OCI-LY1 (cell line): ENCODE results near the gene SYNPO2.

ENCODE experiments used
- H2AFZ ChIP-seq: fragments of 200-600 bp; sonication (generic), shearing (Covaris generic); 2 replicates; pipeline ENCODE4 v1.6.0; 2014; ENCODE audit warnings: antibody characterized with exemption, mild to moderate bottlenecking, low read length
- H3F3A ChIP-seq: fragments of 200-600 bp; sonication (generic), shearing (Covaris generic); 2 replicates; pipeline ENCODE4 v1.6.0; 2014; ENCODE audit warnings: mild to moderate bottlenecking, antibody characterized with exemption, low read length, moderate library complexity; ENCODE audit not compliant: insufficient read depth
- H3K27ac ChIP-seq: fragments of 200-600 bp; sonication (generic); 2 replicates; pipeline ENCODE4 v1.5.1; 2014; ENCODE audit warnings: low read length, mixed run types, mild to moderate bottlenecking, low read depth; ENCODE audit not compliant: poor library complexity, severe bottlenecking
- H3K27me3 ChIP-seq: fragments of 200-600 bp; sonication (generic); 2 replicates; pipeline ENCODE4 v1.6.0; 2014; ENCODE audit warnings: antibody characterized with exemption, mild to moderate bottlenecking, low read length, moderate library complexity; ENCODE audit not compliant: insufficient read depth
- H3K36me3 ChIP-seq: fragments of 200-600 bp; sonication (generic); 2 replicates; pipeline ENCODE4 v1.6.1; 2014; ENCODE audit warnings: mild to moderate bottlenecking, antibody characterized with exemption, low read length, moderate library complexity, mixed read lengths; ENCODE audit not compliant: insufficient read depth
- H3K4me1 ChIP-seq: fragments of 200-600 bp; sonication (generic); 2 replicates; pipeline ENCODE4 v1.5.1; 2014; ENCODE audit warnings: mild to moderate bottlenecking, low read length, moderate library complexity; ENCODE audit not compliant: insufficient read depth, severe bottlenecking
- H3K4me2 ChIP-seq: fragments of 200-600 bp; sonication (generic), shearing (Covaris generic); 2 replicates; pipeline ENCODE4 v1.6.1; 2014; ENCODE audit warnings: low read length
- H3K4me3 ChIP-seq: fragments of 200-600 bp; sonication (generic); 2 replicates; pipeline ENCODE4 v1.5.1; 2014; ENCODE audit warnings: low read length, low read depth, mild to moderate bottlenecking, mixed read lengths; ENCODE audit not compliant: poor library complexity, severe bottlenecking
- H3K79me2 ChIP-seq: fragments of 200-600 bp; shearing (Covaris generic); 2 replicates; pipeline ENCODE4 v1.6.1; 2016; ENCODE audit warnings: mixed run types, low read length, mixed read lengths; ENCODE audit not compliant: insufficient read depth
- H3K9ac ChIP-seq: fragments of 200-600 bp; sonication (generic), shearing (Covaris generic); 2 replicates; pipeline ENCODE4 v1.6.1; 2014; ENCODE audit warnings: mild to moderate bottlenecking, low read length, mixed read lengths
- H3K9me2 ChIP-seq: fragments of 200-600 bp; sonication (generic), shearing (Covaris generic); 2 replicates; pipeline ENCODE4 v1.6.1; 2014; ENCODE audit warnings: low read depth, mild to moderate bottlenecking, low read length, mixed read lengths
- H3K9me3 ChIP-seq: fragments of 200-600 bp; shearing (Covaris generic); 2 replicates; pipeline ENCODE4 v1.6.1; 2014; ENCODE audit warnings: low read length, mixed read lengths
- H4K20me1 ChIP-seq: fragments of 200-600 bp; sonication (generic), shearing (Covaris generic); 2 replicates; pipeline ENCODE4 v1.6.0; 2016; ENCODE audit warnings: mild to moderate bottlenecking, low read length; ENCODE audit not compliant: insufficient read depth
- CTCF ChIP-seq: fragments of 200-600 bp; sonication (generic), shearing (Covaris generic); IDR thresholded peaks from 2 replicates; pipeline ENCODE4 v1.5.1; 2017; ENCODE audit warnings: mild to moderate bottlenecking, antibody characterized with exemption, low read length, moderate library complexity, mixed read lengths
- EZH2 ChIP-seq: fragments of 200-600 bp; sonication (generic), shearing (Covaris generic); IDR thresholded peaks from 2 replicates; pipeline ENCODE4 v1.8.0; 2017; ENCODE audit warnings: borderline replicate concordance, mixed run types, mild to moderate bottlenecking, antibody characterized with exemption, low read length, moderate library complexity, mixed read lengths

SYNPO2 gene

GRCh38 chr4:118983293-118983692 lies 94.6 kb downstream of the SYNPO2 start:
- Histone ChIP-seq H3K36me3 (no peaks in the 10 kb centered on the region), H3K4me1 (no peaks in the 10 kb centered on the region), H3K79me2 (no peaks in the 10 kb centered on the region), H3K27me3 (no peaks in the 10 kb centered on the region), H3K4me2 (no peak overlapping the region), H3K4me3 (no peak overlapping the region), H4K20me1 (no peaks in the 10 kb centered on the region), H3K9ac (no peak overlapping the region), H3K27ac (no peak overlapping the region), H2AFZ (no peak overlapping the region), H3F3A (no peaks in the 10 kb centered on the region), H3K9me3 (no peaks in the 10 kb centered on the region), H3K9me2 (no peaks in the 10 kb centered on the region)
- TF ChIP-seq EZH2 (no peak), CTCF (no peak)

GRCh38 chr4:118983831-118984230 lies 95.2 kb downstream of the SYNPO2 start:
- TF ChIP-seq CTCF (no peak), EZH2 (no peak)
- no peaks in the 10 kb centered on the region for H4K20me1 ChIP-seq
- H3K9me3 ChIP-seq, result no peaks in the 10 kb centered on the region
- no peaks in the 10 kb centered on the region for H3K27me3 ChIP-seq
- H3K4me2 ChIP-seq, result no peak overlapping the region
- H3K9ac ChIP-seq, result no peak overlapping the region
- H3K36me3 ChIP-seq, result no peaks in the 10 kb centered on the region
- no peaks in the 10 kb centered on the region for H3K9me2 ChIP-seq
- no peak overlapping the region for H2AFZ ChIP-seq
- H3K27ac ChIP-seq, result no peak overlapping the region
- no peaks in the 10 kb centered on the region for H3F3A ChIP-seq
- no peak overlapping the region for H3K4me3 ChIP-seq
- no peaks in the 10 kb centered on the region for H3K79me2 ChIP-seq
- no peaks in the 10 kb centered on the region for H3K4me1 ChIP-seq

- H3K4me2 ChIP-seq, result no peak overlapping the region
- H3K9ac ChIP-seq, result no peak overlapping the region
- no peaks in the 10 kb centered on the region for H3K9me2 ChIP-seq
- no peaks in the 10 kb centered on the region for H3K27me3 ChIP-seq
- H3K9me3 ChIP-seq, result no peaks in the 10 kb centered on the region
- no peaks in the 10 kb centered on the region for H3K36me3 ChIP-seq
- no peak overlapping the region for H3K4me3 ChIP-seq
- H3K79me2 ChIP-seq, result no peaks in the 10 kb centered on the region
- H2AFZ ChIP-seq, result no peak overlapping the region
- H3K27ac ChIP-seq, result no peak overlapping the region
- H4K20me1 ChIP-seq, result no peaks in the 10 kb centered on the region
- TF ChIP-seq EZH2 (no peak), CTCF (no peak)
- H3K4me1 ChIP-seq, result no peaks in the 10 kb centered on the region
- H3F3A ChIP-seq, result no peaks in the 10 kb centered on the region
These were observed 96.7 kb downstream of the SYNPO2 start for GRCh38 chr4:118985170-118986000.
